H4 (cell line): Measurements from ENCODE around the gene LUC7L3. TPM values are rescaled to one million over a fixed set of nuclear protein-coding genes. Genes with fewer than 3 reads are reported as not detected.
"Not testable (repeated sequence)": the region's sequence is repeated elsewhere in the genome, so short reads cannot be mapped to it uniquely, and the experiment has no call there.

ENCODE experiments used
- DNase-seq: peaks from one replicate; pipeline ENCODE4 v3.0.0-alpha.2; 2015; ENCODE audit warnings: low spot score
- total RNA-seq: library from RNA; depleted of rRNA; stranded (reverse); fragments of >200 nt; shearing (Covaris generic); gene quantifications from 2 replicates; pipeline ENCODE4 v1.2.3, GENCODE V29; 2014; rRNA removed

LUC7L3 gene
- total RNA-seq = 18.7 and 23.7 TPM in 2 replicates

GRCh38 chr17:50719144-50719923 is at the start of gene LUC7L3:
TSS of gene LUC7L3 (plus strand) at chr17:50719603. CDS start at chr17:50719733, 130 bp downstream.
- DNase-seq = peak; percentile 91

GRCh38 chr17:50672071-50672470 is 47.3 kb upstream of the LUC7L3 start:
- no peak for DNase-seq

GRCh38 chr17:50672831-50673551 is 46.4 kb upstream of the LUC7L3 start:
- DNase-seq = no peak

GRCh38 chr17:50675190-50675589 is 44.2 kb upstream of the LUC7L3 start:
- DNase-seq = no peak

DNA sequence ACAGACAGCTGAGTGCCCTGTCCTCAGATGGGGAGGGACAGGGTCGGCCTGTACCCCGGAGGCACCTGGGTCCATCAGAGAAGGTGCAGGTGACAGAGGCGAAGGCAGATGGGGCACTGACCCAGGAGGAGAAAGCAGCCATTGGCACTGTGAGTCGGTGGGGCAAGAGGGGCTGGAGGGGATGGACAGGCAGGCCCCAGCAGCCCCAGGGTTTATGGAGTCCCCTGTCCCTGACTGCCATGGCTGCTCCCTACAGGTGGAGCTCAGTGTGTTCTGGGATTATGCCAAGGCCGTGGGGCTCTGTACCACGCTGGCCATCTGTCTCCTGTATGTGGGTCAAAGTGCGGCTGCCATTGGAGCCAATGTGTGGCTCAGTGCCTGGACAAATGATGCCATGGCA is 43.8 kb upstream of the LUC7L3 start:
- DNase-seq = no peak

- DNase-seq = no peak
Measured at GRCh38 chr17:50676065-50676975, 43.1 kb upstream of the LUC7L3 start.

GRCh38 chr17:50677851-50678375 is 41.5 kb upstream of the LUC7L3 start:
- DNase-seq = no peak

GRCh38 chr17:50679008-50679544 is 40.3 kb upstream of the LUC7L3 start:
- DNase-seq = no peak

- DNase-seq = no peak
Measured at GRCh38 chr17:50680126-50680525, 39.3 kb upstream of the LUC7L3 start.

DNA sequence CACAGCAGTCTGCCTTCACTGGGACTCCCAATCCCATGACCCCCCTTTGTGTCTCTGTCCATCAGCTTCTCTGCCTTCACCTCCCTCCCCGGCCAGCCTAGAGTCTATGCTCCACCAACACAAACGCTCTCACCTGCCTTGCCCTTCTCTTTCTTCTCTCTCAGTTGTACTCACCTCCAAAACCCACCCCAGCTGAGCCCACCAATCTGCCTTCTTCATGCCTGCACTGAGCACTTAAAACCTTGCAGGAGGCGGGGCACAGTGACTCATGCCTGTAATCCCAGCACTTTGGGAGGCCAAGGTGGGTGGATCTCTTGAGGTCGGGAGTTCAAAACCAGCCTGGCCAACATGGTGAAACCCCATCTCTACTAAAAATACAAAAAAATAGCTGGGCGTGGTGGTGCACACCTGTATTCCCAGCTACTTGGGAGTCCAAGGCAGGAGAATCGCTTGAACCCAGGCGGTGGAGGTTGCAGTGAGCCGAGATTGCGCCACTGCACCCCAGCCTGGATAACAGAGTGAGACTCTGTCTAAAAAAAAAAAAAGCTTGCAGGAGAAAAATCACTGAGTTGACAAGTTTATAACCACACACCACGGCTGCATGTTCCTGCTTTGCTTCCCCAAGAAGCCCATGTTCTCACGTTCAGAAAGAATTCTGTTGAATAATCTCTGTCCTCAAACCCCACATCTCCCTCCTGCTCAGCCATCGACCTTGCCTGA is 38.7 kb upstream of the LUC7L3 start:
- not testable (repeated sequence) for DNase-seq

GRCh38 chr17:50681263-50682200 is 37.9 kb upstream of the LUC7L3 start:
- peak; percentile 76 for DNase-seq

GRCh38 chr17:50682441-50682840 is 37.0 kb upstream of the LUC7L3 start:
- DNase-seq = no peak

GRCh38 chr17:50682938-50683337 is 36.5 kb upstream of the LUC7L3 start:
- no peak for DNase-seq

DNA sequence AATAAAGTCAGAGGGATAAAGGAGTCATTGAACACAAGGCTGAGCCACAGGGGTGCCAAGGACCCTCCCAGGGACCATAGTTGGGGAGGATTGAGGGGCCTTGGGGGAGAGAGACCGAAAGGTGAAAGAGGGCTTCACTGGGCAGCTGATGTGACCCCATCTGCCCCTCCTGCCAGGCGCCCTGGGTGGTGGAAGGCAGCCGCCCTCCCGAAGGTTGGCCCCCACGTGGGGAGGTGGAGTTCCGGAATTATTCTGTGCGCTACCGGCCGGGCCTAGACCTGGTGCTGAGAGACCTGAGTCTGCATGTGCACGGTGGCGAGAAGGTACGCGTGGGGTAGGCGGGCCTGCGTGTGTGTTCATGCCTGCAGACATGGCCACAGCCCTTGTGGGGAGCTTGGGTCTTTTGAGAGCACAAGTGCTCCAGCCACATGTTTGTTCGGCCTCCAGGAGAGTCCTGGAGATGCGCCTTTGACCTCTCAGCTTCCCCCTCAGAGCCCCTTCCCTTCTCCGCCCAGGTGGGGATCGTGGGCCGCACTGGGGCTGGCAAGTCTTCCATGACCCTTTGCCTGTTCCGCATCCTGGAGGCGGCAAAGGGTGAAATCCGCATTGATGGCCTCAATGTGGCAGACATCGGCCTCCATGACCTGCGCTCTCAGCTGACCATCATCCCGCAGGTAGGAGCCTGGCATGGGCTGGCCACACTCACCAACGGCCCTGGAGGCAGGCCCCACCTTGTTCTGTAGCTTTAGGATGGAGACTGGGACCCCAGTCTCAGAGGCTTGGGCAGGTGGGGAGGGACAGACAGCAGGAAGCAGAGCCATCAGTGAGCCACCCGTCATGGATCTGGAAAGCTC is 35.7 kb upstream of the LUC7L3 start:
- no peak for DNase-seq

- DNase-seq = no peak
Measured at GRCh38 chr17:50684288-50684611, 35.2 kb upstream of the LUC7L3 start.

DNA sequence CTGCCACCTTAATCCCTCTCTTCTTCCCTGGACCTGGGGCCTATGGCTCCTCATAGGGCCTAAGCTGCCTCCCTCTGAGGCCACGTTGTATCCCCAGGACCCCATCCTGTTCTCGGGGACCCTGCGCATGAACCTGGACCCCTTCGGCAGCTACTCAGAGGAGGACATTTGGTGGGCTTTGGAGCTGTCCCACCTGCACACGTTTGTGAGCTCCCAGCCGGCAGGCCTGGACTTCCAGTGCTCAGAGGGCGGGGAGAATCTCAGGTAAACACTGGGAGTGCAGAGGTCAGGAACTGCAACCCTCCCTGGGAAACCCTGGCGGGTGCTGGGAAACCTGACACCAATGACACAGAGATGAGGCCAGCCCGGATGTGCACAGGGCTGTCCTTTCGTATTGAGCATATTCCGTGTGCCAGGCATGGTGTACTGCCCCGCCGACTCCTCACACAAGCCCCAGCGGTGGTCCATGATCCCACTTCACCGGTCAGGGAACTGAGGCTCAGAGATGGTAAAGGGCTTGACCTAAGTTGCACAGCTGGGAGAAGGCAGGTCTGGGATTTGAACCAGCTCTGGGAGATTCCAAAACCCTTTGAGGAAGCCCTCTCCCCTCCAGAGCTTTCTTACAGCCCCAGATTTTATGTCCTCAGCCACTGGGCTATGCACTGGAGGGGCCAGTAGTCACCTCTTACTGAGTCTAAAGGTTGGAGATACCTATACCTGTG is 34.6 kb upstream of the LUC7L3 start:
- no peak for DNase-seq

DNA sequence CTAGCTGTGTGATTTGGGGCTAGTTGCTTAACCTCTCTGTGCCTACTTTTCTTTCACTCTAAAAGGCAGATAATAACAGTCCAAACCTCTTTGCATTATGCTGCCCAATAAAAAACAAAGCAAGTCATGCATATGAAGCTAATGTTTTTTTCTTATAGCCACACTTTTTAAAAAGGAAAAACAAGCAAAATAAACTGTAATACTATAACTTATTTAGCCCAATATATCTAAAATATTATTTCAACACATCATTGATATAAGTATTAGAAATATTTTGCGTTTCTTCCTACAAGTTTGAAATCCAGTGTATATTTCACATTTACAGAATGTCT is 34.1 kb upstream of the LUC7L3 start:
- no peak for DNase-seq
